RWPE2 (cell line): ENCODE measurements around the gene SIGLEC9.

Experiments used
- ATAC-seq: fragments of 200-7000 bp; cut with Tn5 transposase; 3 replicates; pipeline ENCODE4 v1.9.1; 2021; ENCODE audit warnings: low read depth
- DNase-seq: peaks from one replicate; pipeline ENCODE4 v3.0.0-alpha.2; 2020; ENCODE audit warnings: low spot score
- H3K27ac ChIP-seq: fragments of 450-650 bp; 2 replicates; pipeline ENCODE4 v1.5.1; 2017; ENCODE audit warnings: mild to moderate bottlenecking; ENCODE audit not compliant: poor library complexity, severe bottlenecking
- H3K27me3 ChIP-seq: fragments of 250-450 bp; sonication (Bioruptor Pico); 2 replicates; pipeline ENCODE4 v1.5.1; 2021; ENCODE audit warnings: mild to moderate bottlenecking, moderate library complexity; ENCODE audit not compliant: insufficient read depth, poor library complexity, severe bottlenecking
- H3K36me3 ChIP-seq: fragments of 250-450 bp; sonication (Bioruptor Pico); 2 replicates; pipeline ENCODE4 v1.5.1; 2020; ENCODE audit warnings: low read depth, mild to moderate bottlenecking, moderate library complexity
- H3K4me1 ChIP-seq: fragments of 250-450 bp; sonication (Bioruptor Pico); 2 replicates; pipeline ENCODE4 v1.5.1; 2021; ENCODE audit warnings: mild to moderate bottlenecking, moderate library complexity; ENCODE audit not compliant: insufficient read depth, poor library complexity, severe bottlenecking
- H3K4me3 ChIP-seq: fragments of 250-450 bp; sonication (Bioruptor Pico); 2 replicates; pipeline ENCODE4 v1.5.1; 2021; ENCODE audit warnings: mild to moderate bottlenecking, moderate library complexity; ENCODE audit not compliant: severe bottlenecking
- H3K9me3 ChIP-seq: fragments of 250-450 bp; sonication (Bioruptor Pico); 2 replicates; pipeline ENCODE4 v1.5.1; 2021; ENCODE audit warnings: mild to moderate bottlenecking, moderate library complexity; ENCODE audit not compliant: severe bottlenecking
- TF ChIP-seq, protein P1 (sequence below): fragments of 450-650 bp; IDR thresholded peaks from one replicate; pipeline ENCODE4 v1.5.1; 2017; ENCODE audit warnings: mild to moderate bottlenecking, moderate library complexity; ENCODE audit not compliant: poor library complexity, severe bottlenecking

SIGLEC9 gene

DNA sequence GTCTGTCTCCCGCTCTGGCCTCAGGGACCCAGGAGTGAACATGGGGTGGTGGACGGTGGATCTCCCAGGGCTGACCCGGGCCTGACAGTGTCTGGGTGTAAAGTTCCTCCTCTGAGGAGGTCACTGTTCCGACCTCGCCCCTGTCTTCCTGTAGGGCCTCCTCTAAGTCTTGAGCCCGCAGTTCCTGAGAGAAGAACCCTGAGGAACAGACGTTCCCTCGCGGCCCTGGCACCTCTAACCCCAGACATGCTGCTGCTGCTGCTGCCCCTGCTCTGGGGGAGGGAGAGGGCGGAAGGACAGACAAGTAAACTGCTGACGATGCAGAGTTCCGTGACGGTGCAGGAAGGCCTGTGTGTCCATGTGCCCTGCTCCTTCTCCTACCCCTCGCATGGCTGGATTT lies at the start of gene SIGLEC9:
SIGLEC9 (plus strand) TSS at position 178 of the 400 bp plus-strand sequence; CDS start at position 247, 69 bp downstream.
- Histone ChIP-seq H3K4me3 (no peak within 1 kb of the TSS), H3K9me3 (no peaks in the 10 kb centered on the region), H3K4me1 (no peaks in the 10 kb centered on the region), H3K36me3 (no peaks in the 10 kb centered on the region), H3K27me3 (no peaks in the 10 kb centered on the region), H3K27ac (no peak within 1 kb of the TSS)
- TF ChIP-seq, protein P1, sequence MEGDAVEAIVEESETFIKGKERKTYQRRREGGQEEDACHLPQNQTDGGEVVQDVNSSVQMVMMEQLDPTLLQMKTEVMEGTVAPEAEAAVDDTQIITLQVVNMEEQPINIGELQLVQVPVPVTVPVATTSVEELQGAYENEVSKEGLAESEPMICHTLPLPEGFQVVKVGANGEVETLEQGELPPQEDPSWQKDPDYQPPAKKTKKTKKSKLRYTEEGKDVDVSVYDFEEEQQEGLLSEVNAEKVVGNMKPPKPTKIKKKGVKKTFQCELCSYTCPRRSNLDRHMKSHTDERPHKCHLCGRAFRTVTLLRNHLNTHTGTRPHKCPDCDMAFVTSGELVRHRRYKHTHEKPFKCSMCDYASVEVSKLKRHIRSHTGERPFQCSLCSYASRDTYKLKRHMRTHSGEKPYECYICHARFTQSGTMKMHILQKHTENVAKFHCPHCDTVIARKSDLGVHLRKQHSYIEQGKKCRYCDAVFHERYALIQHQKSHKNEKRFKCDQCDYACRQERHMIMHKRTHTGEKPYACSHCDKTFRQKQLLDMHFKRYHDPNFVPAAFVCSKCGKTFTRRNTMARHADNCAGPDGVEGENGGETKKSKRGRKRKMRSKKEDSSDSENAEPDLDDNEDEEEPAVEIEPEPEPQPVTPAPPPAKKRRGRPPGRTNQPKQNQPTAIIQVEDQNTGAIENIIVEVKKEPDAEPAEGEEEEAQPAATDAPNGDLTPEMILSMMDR = no peak
- ATAC-seq (no peak), DNase-seq (no peak)

DNA sequence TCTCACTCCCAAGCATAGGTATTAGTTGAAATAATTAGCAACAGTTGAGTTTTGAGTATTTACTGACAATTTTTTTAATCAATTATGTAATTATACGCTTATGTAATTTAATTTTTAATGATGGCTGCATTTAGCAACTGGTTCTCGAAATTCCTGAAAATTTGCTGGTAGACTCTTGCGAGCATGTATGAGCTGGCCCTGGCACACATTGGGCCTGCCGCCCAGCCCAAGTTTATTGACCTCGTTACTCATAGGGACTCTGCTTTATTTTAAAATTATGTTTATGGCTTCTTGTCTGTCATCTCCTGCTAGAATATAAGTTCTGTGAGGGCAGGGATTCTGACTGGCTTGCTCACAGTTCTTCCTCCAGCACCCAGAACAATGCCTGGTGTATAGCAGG lies 48.7 kb upstream of the SIGLEC9 start:
- H3K27ac ChIP-seq = no peak overlapping the region
- TF ChIP-seq, protein P1 = no peak
- no peaks in the 10 kb centered on the region for H3K4me1 ChIP-seq
- H3K9me3 ChIP-seq = peaks cover 4% of the 10 kb centered on the region
- H3K36me3 ChIP-seq = no peaks in the 10 kb centered on the region
- DNase-seq (no peak), ATAC-seq (no peak)
- H3K27me3 ChIP-seq = peaks cover 3% of the 10 kb centered on the region
- H3K4me3 ChIP-seq = no peak overlapping the region

DNA sequence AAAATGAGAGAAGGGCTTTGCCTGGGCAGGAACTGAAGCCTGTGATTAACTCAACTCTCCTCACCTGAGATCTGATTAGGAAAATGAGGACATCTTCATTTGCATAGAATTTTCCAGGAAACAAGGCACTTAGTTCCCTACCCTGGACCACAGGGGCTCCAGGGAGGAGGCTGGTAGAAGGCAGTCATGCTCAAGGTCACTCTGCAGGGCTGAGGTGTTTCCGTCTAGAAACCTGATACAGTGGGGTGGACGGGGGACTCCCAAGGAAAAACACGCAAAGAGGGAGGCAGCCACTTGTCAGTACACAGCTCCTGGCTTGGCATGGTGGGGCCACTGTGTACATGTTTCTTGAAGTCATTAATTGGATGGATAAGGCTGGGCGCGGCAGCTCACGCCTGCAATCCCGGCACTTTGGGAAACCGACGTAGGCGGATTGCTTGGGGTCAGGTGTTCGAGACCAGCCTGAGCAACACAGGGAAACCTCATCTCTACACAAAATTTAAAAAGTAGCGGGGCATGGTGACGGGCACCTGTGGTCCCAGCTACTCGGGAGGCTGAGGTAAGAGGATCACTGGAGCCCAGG lies 48.0 kb upstream of the SIGLEC9 start:
- ATAC-seq (no peak), DNase-seq (no peak)
- Histone ChIP-seq H3K4me3 (no peak overlapping the region), H3K9me3 (peaks cover 4% of the 10 kb centered on the region), H3K27me3 (peaks cover 3% of the 10 kb centered on the region), H3K36me3 (no peaks in the 10 kb centered on the region), H3K4me1 (no peaks in the 10 kb centered on the region), H3K27ac (no peak overlapping the region)
- TF ChIP-seq, protein P1 = no peak

DNA sequence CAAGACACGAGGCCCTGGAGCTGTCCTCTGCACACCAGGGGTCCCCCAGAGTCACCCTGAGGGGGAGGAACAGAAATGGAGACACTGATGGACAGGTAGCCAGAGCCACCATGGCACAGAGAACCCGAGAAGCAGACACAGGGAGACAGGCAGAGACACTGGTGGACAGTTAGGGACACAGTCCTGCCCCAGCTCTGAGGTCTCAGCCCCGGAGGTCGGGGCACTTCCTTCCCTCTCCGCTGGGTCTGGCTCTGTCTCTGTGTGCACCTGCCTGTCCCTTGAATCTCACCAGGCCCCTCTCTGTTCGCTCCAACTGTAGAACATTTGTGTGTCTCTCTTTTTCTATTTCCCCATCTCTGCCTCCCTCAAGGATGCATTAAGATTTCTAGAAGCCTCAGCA lies 46.6 kb upstream of the SIGLEC9 start:
- DNase-seq = no peak
- H3K9me3 ChIP-seq = peaks cover 4% of the 10 kb centered on the region
- no peaks in the 10 kb centered on the region for H3K36me3 ChIP-seq
- no peak overlapping the region for H3K4me3 ChIP-seq
- peaks cover 3% of the 10 kb centered on the region for H3K27me3 ChIP-seq
- TF ChIP-seq, protein P1 = no peak
- no peak overlapping the region for H3K27ac ChIP-seq
- H3K4me1 ChIP-seq = no peaks in the 10 kb centered on the region
- no peak for ATAC-seq

DNA sequence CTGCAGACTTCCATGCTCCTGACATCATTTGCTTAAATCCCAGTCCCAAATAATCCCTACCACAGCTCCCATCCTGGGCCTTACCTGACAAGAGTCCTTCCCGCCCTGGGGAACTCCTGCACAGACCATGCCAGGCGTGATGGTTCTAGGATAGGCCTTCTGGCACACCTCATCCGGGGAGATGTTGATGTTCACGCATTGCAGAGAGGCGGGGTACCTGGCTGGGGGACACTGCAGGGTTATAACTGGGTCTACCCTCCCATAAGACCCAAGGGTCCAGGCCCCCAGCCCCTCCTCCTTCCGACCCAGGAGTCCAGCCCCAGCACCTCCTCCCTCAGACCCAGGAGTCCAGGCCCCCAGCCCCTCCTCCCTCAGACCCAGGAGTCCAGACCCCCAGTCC lies 46.0 kb upstream of the SIGLEC9 start:
- DNase-seq (no peak), ATAC-seq (no peak)
- H3K27ac ChIP-seq = no peak overlapping the region
- no peaks in the 10 kb centered on the region for H3K4me1 ChIP-seq
- no peak overlapping the region for H3K4me3 ChIP-seq
- no peaks in the 10 kb centered on the region for H3K36me3 ChIP-seq
- H3K9me3 ChIP-seq = peaks cover 4% of the 10 kb centered on the region
- TF ChIP-seq, protein P1 = no peak
- peaks cover 3% of the 10 kb centered on the region for H3K27me3 ChIP-seq
